ENCODE data around the gene URAD.

URAD gene

GRCh38 chr13:27933580-27934328, 54.7 kb downstream of the URAD start:
- Histone ChIP-seq H3K9me2 (replicated peaks; ENCODE audit: insufficient read depth, low read length) (no peaks in the 10 kb centered on the region), H3K27me3 (replicated peaks; ENCODE audit: insufficient read depth, low read length) (0 out of 2 replicates have a peak, but pooled peaks cover 1% of the 10 kb centered on the region), H3K9me3 (replicated peaks; ENCODE audit: insufficient read depth, low read length) (no peaks in the 10 kb centered on the region), H4K20me1 (ENCODE audit: insufficient read depth, low read length) (no peaks in the 10 kb centered on the region), H3K4me3 (ENCODE audit: low read length) (no peak overlapping the region), H2AFZ (ENCODE audit: low read length) (no peak overlapping the region), H3F3A (ENCODE audit: insufficient read depth, low read length) (no peaks in the 10 kb centered on the region), H3K4me1 (ENCODE audit: low read length) (no peaks in the 10 kb centered on the region), H3K79me2 (ENCODE audit: low read length) (no peaks in the 10 kb centered on the region), H3K27ac (ENCODE audit: low read length) (no peak overlapping the region), H3K9ac (ENCODE audit: low read length) (no peak overlapping the region), H3K4me2 (ENCODE audit: low read depth, low read length) (no peak overlapping the region), H3K36me3 (replicated peaks; ENCODE audit: insufficient read depth, low read length) (no peaks in the 10 kb centered on the region)
- TF ChIP-seq, protein P1, sequence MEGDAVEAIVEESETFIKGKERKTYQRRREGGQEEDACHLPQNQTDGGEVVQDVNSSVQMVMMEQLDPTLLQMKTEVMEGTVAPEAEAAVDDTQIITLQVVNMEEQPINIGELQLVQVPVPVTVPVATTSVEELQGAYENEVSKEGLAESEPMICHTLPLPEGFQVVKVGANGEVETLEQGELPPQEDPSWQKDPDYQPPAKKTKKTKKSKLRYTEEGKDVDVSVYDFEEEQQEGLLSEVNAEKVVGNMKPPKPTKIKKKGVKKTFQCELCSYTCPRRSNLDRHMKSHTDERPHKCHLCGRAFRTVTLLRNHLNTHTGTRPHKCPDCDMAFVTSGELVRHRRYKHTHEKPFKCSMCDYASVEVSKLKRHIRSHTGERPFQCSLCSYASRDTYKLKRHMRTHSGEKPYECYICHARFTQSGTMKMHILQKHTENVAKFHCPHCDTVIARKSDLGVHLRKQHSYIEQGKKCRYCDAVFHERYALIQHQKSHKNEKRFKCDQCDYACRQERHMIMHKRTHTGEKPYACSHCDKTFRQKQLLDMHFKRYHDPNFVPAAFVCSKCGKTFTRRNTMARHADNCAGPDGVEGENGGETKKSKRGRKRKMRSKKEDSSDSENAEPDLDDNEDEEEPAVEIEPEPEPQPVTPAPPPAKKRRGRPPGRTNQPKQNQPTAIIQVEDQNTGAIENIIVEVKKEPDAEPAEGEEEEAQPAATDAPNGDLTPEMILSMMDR (IDR thresholded peaks at IDR 0.05; ENCODE audit: low read length), result no peak
- TF ChIP-seq EZH2phosphoT487 (IDR thresholded peaks at IDR 0.05; ENCODE audit: low read length) (no peak), EZH2 (optimal IDR thresholded peaks at IDR 0.05; ENCODE audit: low read depth, low read length) (no peak)
- DNase-seq, result no peak

GRCh38 chr13:27933118-27933517, 55.4 kb downstream of the URAD start:
- Histone ChIP-seq H3K9me3 (replicated peaks; ENCODE audit: insufficient read depth, low read length) (no peaks in the 10 kb centered on the region), H3K4me3 (ENCODE audit: low read length) (no peak overlapping the region), H3K9me2 (replicated peaks; ENCODE audit: insufficient read depth, low read length) (no peaks in the 10 kb centered on the region), H3K79me2 (ENCODE audit: low read length) (no peaks in the 10 kb centered on the region), H3K4me2 (ENCODE audit: low read depth, low read length) (no peak overlapping the region), H2AFZ (ENCODE audit: low read length) (no peak overlapping the region), H3K4me1 (ENCODE audit: low read length) (no peaks in the 10 kb centered on the region), H3K27me3 (replicated peaks; ENCODE audit: insufficient read depth, low read length) (0 out of 2 replicates have a peak, but pooled peaks cover 4% of the 10 kb centered on the region), H4K20me1 (ENCODE audit: insufficient read depth, low read length) (no peaks in the 10 kb centered on the region), H3K27ac (ENCODE audit: low read length) (no peak overlapping the region), H3K36me3 (replicated peaks; ENCODE audit: insufficient read depth, low read length) (no peaks in the 10 kb centered on the region), H3F3A (ENCODE audit: insufficient read depth, low read length) (no peaks in the 10 kb centered on the region), H3K9ac (ENCODE audit: low read length) (no peak overlapping the region)
- DNase-seq, result no peak
- TF ChIP-seq, protein P1 (IDR thresholded peaks at IDR 0.05; ENCODE audit: low read length), result no peak
- TF ChIP-seq EZH2 (optimal IDR thresholded peaks at IDR 0.05; ENCODE audit: low read depth, low read length) (no peak), EZH2phosphoT487 (IDR thresholded peaks at IDR 0.05; ENCODE audit: low read length) (no peak)

- Histone ChIP-seq H4K20me1 (ENCODE audit: insufficient read depth, low read length) (no peaks in the 10 kb centered on the region), H3K4me1 (ENCODE audit: low read length) (no peaks in the 10 kb centered on the region), H3K36me3 (replicated peaks; ENCODE audit: insufficient read depth, low read length) (no peaks in the 10 kb centered on the region)
These were observed 58.6 kb downstream of the URAD start for GRCh38 chr13:27929868-27930267.

More at GRCh38 chr13:27929868-27930267, 58.6 kb downstream of the URAD start:
- Histone ChIP-seq H3K9me3 (replicated peaks; ENCODE audit: insufficient read depth, low read length) (no peaks in the 10 kb centered on the region), H3K27me3 (replicated peaks; ENCODE audit: insufficient read depth, low read length) (peaks cover 9% of the 10 kb centered on the region; the same call in 1 of the 2 replicates), H3K9me2 (replicated peaks; ENCODE audit: insufficient read depth, low read length) (no peaks in the 10 kb centered on the region), H3K27ac (ENCODE audit: low read length) (no peak overlapping the region), H3K4me2 (ENCODE audit: low read depth, low read length) (no peak overlapping the region), H3F3A (ENCODE audit: insufficient read depth, low read length) (no peaks in the 10 kb centered on the region), H3K9ac (ENCODE audit: low read length) (no peak overlapping the region), H3K4me3 (ENCODE audit: low read length) (no peak overlapping the region), H3K79me2 (ENCODE audit: low read length) (no peaks in the 10 kb centered on the region), H2AFZ (ENCODE audit: low read length) (no peak overlapping the region)
- DNase-seq, result no peak
- TF ChIP-seq, protein P1 (IDR thresholded peaks at IDR 0.05; ENCODE audit: low read length), result no peak
- TF ChIP-seq EZH2phosphoT487 (IDR thresholded peaks at IDR 0.05; ENCODE audit: low read length) (no peak), EZH2 (optimal IDR thresholded peaks at IDR 0.05; ENCODE audit: low read depth, low read length) (no peak)
